GM12892 (cell line): ENCODE results near the gene MTERF4.

Experiments used
- POLR2A ChIP-seq: IDR thresholded peaks from 2 replicates; pipeline ENCODE4 v1.6.1; 2011; ENCODE audit warnings: low read depth, low read length, control low read depth
- TAF1 ChIP-seq: IDR thresholded peaks from 2 replicates; pipeline ENCODE4 v1.6.1; 2011; ENCODE audit warnings: low read depth, mild to moderate bottlenecking, control low read depth, low read length, borderline replicate concordance

- TF ChIP-seq TAF1: no peak
- no peak for TF ChIP-seq POLR2A
These were observed 16.8 kb upstream of the MTERF4 start for GRCh38 chr2:241118737-241119505.
